Activated CD4-positive, alpha-beta T cell treated with anti-CD3 and anti-CD28 coated beads for 48 hours (primary cell): ENCODE data around the gene ASF1A.
A peak's percentile ranks its signal among the peaks of the same experiment; 100 is the strongest.

ENCODE experiments used
- DNase-seq: peaks from one replicate; pipeline ENCODE4 v3.0.0-alpha.2; 2020

The ASF1A gene

GRCh38 chr6:118917546-118918328 lies 23.8 kb downstream of the ASF1A start:
- DNase-seq, result no peak

DNA sequence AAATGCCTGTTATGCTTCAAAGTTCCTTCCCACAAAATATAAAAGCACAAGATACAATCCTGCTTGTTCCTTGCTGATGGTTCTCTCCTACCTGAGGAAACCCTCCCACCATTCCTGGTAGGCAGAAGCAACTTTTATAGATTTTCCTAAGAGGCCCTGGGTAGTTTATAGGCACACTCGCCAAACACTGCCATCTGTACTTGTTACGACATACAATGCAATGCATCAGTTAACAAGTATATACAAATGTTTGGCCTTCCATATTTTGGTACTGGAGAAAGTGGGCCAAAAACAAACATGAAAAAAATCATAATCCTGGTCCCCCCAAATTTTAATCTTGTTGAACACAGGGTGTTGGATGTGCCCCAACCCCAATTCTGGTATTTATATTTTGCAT lies 24.4 kb downstream of the ASF1A start:
- no peak for DNase-seq

GRCh38 chr6:118921084-118921483 lies 27.1 kb downstream of the ASF1A start:
- no peak for DNase-seq

- no peak for DNase-seq
Measured at GRCh38 chr6:118923035-118923434, 29.1 kb downstream of the ASF1A start.

GRCh38 chr6:118930680-118931079 lies 36.7 kb downstream of the ASF1A start:
- DNase-seq, result no peak

DNA sequence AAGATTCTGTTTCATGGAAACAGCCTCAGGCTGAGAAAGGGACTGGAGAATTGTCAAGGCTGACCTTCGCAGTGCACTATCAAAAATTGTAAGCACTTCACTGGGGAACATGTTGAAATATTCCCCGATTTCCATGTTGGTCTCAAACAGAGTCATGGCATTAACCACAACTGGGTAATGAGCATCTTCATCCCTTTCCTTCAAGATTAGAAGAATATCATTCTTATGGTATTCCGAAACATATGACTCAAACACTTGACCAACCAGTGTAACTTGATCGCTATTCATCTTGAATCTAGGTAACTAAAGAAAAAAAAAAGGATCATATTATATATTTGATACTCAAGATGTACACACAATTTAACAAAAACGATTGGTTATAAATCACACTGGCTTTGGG lies 37.5 kb downstream of the ASF1A start:
- no peak for DNase-seq

DNA sequence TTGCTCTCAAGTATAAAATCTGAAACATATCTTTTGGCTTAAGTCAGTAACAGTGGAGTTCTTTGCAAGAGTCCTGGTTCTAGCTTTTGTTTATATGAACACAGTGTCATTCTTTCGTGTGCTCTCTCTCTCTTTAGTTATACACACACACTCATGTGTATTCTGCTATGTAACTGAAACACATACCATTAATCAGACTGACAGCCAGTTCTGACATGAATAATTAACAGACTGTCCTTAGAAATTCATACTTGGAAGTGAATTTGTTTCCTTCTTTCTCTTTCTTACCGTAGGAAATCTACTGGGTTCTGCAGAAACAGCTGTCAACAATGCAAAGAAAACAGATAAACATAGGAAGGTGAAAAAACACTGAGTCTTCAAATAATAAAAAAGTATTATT lies 38.5 kb downstream of the ASF1A start:
- no peak for DNase-seq

- DNase-seq, result no peak
Measured at GRCh38 chr6:118933855-118934460, 40.0 kb downstream of the ASF1A start.

DNA sequence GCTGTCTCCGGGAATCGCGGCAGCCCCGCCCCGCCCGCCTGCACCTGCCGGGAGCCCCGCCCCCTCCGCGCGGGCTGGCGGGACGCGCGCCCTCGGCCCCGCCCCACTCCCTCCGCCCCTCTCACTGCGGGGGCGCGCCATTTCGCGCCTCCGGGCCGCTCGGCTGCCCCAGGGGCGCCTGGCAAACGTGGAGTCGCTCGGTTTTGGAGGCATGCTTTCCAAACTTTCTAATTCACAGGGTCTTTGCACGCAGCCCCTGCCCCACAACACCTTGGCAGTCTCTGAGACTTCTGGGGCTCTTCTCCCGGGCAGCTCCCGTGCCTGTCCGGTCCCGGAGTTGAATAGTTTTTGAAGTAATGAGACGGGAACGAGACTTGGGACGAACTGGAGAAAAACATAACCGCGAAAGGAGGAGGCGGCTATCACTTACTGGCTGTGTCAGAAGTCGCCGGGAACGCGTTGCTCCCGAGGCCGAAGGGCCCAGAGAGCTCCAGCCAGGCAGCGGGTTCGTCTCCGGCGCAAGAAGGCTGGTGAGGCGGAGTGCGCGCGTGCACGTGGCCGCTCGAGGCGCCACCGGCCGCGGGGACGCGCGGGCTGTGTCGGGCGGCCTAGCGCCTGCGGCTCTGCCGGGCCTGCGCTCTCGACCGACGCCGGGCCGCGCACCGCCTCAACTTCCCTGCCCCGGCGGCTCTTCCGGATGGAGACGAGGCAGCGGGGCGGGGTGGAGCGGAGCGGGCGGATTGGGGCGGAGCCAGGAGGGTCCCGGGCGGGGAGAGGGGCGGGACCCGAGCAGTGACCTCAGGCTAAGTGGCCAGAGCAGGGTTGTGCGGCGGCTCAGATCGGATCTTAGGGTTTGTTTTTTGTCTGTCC lies 40.7 kb downstream of the ASF1A start, which contains the start of gene MCM9:
TSS of gene MCM9 (minus strand) at position 699 of the 870 bp plus-strand sequence. CDS start 3,436 bp downstream, outside the sequence.
- DNase-seq, result peak; percentile 92

DNA sequence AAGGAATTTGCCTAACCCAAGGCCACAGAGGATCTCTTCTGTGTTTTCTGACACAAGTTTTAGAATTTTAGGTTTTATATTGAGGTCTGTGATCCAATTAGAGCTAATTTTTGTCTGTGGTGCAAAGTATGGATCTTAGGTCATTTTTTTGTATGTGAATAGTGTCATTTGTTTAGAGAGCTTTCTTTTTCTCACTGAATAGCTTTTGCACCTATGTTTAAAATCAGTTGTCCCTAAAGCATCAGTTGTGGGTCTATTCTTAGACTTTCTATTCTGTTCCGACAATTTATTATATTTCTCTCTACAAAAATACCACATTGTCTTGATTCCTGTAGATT lies 41.3 kb downstream of the ASF1A start:
- DNase-seq, result no peak

- no peak for DNase-seq
Measured at GRCh38 chr6:118935978-118936703, 42.2 kb downstream of the ASF1A start.

- DNase-seq, result no peak
Measured at GRCh38 chr6:118939683-118940082, 45.7 kb downstream of the ASF1A start.

DNA sequence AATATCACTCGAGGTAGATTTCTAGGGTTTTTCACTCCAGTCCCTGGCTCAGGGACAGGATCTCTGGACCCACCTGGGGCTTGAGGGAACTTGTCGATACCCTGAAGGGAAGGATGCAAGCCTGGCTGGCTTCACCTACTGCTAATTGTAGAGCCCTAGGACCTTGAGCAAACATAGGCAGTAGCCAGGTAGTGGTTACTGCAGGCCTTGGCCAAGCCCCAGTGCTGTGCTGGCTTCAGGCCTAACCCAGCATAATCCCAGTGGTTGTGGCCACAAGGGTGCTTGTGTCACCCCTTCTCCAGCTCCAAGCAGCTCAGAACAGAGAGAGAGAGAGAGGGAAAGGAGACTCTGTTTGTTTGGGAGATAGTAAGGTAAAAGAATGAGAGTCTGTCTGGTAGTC lies 46.8 kb downstream of the ASF1A start:
- no peak for DNase-seq

GRCh38 chr6:118945217-118945616 lies 51.3 kb downstream of the ASF1A start:
- no peak for DNase-seq

- DNase-seq, result no peak
Measured at GRCh38 chr6:118952683-118953082, 58.7 kb downstream of the ASF1A start.

DNA sequence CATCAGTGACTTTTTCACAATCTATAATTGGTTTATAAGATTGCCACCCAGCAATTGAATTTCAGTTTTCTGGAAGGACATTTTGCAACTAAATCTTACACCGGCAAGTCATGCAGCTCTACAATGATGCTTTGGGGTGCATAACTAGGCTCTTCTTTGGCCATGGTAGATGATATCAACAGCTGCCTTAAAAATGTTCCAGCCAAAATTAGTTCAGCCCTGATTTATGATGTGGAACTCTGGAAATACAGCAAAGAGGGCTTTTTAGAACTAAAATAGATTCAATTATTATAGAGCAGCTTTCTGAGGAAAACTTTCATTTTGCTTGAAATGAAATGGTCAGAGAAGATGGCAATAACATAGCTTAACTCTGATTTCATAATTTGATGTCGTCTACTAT lies 59.4 kb downstream of the ASF1A start:
- no peak for DNase-seq
